Muscle layer of colon (tissue), 2 donors: Measurements from ENCODE around the gene TLE7.

ENCODE experiments used
- H3K27ac ChIP-seq: one replicate; pipeline ENCODE4 v1.7.0; 2013; ENCODE audit warnings: low read depth, mild to moderate bottlenecking, low read length, moderate library complexity
- H3K27me3 ChIP-seq, 2 donors: one replicate each; pipeline ENCODE4 v1.7.0; 2013; ENCODE audit warnings: low read length in 2 of 2, mild to moderate bottlenecking in 2 of 2; ENCODE audit not compliant: insufficient read depth in 2 of 2, control insufficient read depth in 1 of 2
- H3K36me3 ChIP-seq: one replicate; pipeline ENCODE4 v1.7.0; 2013; ENCODE audit warnings: mild to moderate bottlenecking, low read length; ENCODE audit not compliant: insufficient read depth
- H3K4me1 ChIP-seq: one replicate; pipeline ENCODE4 v1.7.0; 2013; ENCODE audit warnings: mild to moderate bottlenecking, low read length; ENCODE audit not compliant: insufficient read depth
- H3K4me3 ChIP-seq, 2 donors: one replicate each; pipeline ENCODE4 v1.7.0; 2013; ENCODE audit warnings: low read length in 2 of 2, low read depth in 1 of 2, mild to moderate bottlenecking in 1 of 2, moderate library complexity in 1 of 2
- H3K9ac ChIP-seq: one replicate; pipeline ENCODE4 v1.7.0; 2013; ENCODE audit warnings: low read length
- H3K9me3 ChIP-seq: one replicate; pipeline ENCODE4 v1.7.0; 2013; ENCODE audit warnings: mild to moderate bottlenecking, low read length
- donor health status: abdominal sarcoma.
- donor health status: Adenocarcinoma of cecum.

TLE7 gene

GRCh38 chr16:71412270-71413160 is 29.3 kb downstream of the TLE7 start:
- Histone ChIP-seq H3K9me3 (no peaks in the 10 kb centered on the region), H3K27ac (no peak overlapping the region), H3K36me3 (no peaks in the 10 kb centered on the region), H3K9ac (no peak overlapping the region), H3K4me3 (no peak overlapping the region), H3K27me3 (peaks cover 9 to 11% of the 10 kb centered on the region in 2 donors), H3K4me1 (no peaks in the 10 kb centered on the region)

- Histone ChIP-seq H3K4me1 (no peaks in the 10 kb centered on the region), H3K27ac (no peak overlapping the region), H3K9me3 (no peaks in the 10 kb centered on the region), H3K36me3 (no peaks in the 10 kb centered on the region), H3K4me3 (no peak overlapping the region), H3K9ac (no peak overlapping the region), H3K27me3 (peaks cover 9 to 11% of the 10 kb centered on the region in 2 donors)
Observed at GRCh38 chr16:71410146-71410545, 31.7 kb downstream of the TLE7 start.

GRCh38 chr16:71409011-71409775 is 32.7 kb downstream of the TLE7 start:
- Histone ChIP-seq H3K27me3 (peaks cover 9 to 11% of the 10 kb centered on the region in 2 donors), H3K36me3 (no peaks in the 10 kb centered on the region), H3K4me3 (no peak overlapping the region), H3K4me1 (no peaks in the 10 kb centered on the region), H3K9ac (no peak overlapping the region), H3K27ac (no peak overlapping the region), H3K9me3 (no peaks in the 10 kb centered on the region)

- Histone ChIP-seq H3K27me3 (peaks cover 9 to 11% of the 10 kb centered on the region in 2 donors), H3K9ac (no peak overlapping the region), H3K36me3 (no peaks in the 10 kb centered on the region), H3K4me1 (no peaks in the 10 kb centered on the region), H3K9me3 (no peaks in the 10 kb centered on the region), H3K27ac (no peak overlapping the region), H3K4me3 (no peak overlapping the region)
Observed at GRCh38 chr16:71408536-71408935, 33.3 kb downstream of the TLE7 start.

- Histone ChIP-seq H3K4me1 (no peaks in the 10 kb centered on the region), H3K9me3 (no peaks in the 10 kb centered on the region), H3K27me3 (peaks cover 5 to 11% of the 10 kb centered on the region in 2 donors), H3K27ac (no peak overlapping the region), H3K4me3 (no peak overlapping the region), H3K9ac (no peak overlapping the region), H3K36me3 (no peaks in the 10 kb centered on the region)
Observed at GRCh38 chr16:71407731-71408130, 34.1 kb downstream of the TLE7 start.

- H3K4me3 ChIP-seq = no peak overlapping the region
- H3K9ac ChIP-seq = no peak overlapping the region
- no peak overlapping the region for H3K27ac ChIP-seq
- no peaks in the 10 kb centered on the region for H3K4me1 ChIP-seq
- no peaks in the 10 kb centered on the region for H3K36me3 ChIP-seq
- peaks cover 0 to 4% of the 10 kb centered on the region in 2 donors for H3K27me3 ChIP-seq
- H3K9me3 ChIP-seq = no peaks in the 10 kb centered on the region
Observed at GRCh38 chr16:71406724-71407123, 35.1 kb downstream of the TLE7 start.

GRCh38 chr16:71406316-71406715 is 35.5 kb downstream of the TLE7 start:
- no peaks in the 10 kb centered on the region for H3K9me3 ChIP-seq

GRCh38 chr16:71404364-71404763 is 37.5 kb downstream of the TLE7 start:
- no peak overlapping the region for H3K27ac ChIP-seq
- H3K27me3 ChIP-seq = no peaks in the 10 kb centered on the region
- no peak overlapping the region for H3K4me3 ChIP-seq
- no peak overlapping the region for H3K9ac ChIP-seq
- H3K9me3 ChIP-seq = no peaks in the 10 kb centered on the region
- no peaks in the 10 kb centered on the region for H3K36me3 ChIP-seq
- no peaks in the 10 kb centered on the region for H3K4me1 ChIP-seq

More at GRCh38 chr16:71406316-71406715, 35.5 kb downstream of the TLE7 start:
- Histone ChIP-seq H3K36me3 (no peaks in the 10 kb centered on the region), H3K27me3 (peaks cover 0 to 4% of the 10 kb centered on the region in 2 donors), H3K4me3 (no peak overlapping the region), H3K4me1 (no peaks in the 10 kb centered on the region), H3K9ac (no peak overlapping the region), H3K27ac (no peak overlapping the region)

GRCh38 chr16:71402674-71403073 is 39.2 kb downstream of the TLE7 start:
- Histone ChIP-seq H3K9me3 (no peaks in the 10 kb centered on the region), H3K4me1 (no peaks in the 10 kb centered on the region)

GRCh38 chr16:71402007-71402406 is 39.8 kb downstream of the TLE7 start:
- H3K9me3 ChIP-seq = no peaks in the 10 kb centered on the region
- no peak overlapping the region for H3K27ac ChIP-seq

More at GRCh38 chr16:71402674-71403073, 39.2 kb downstream of the TLE7 start:
- H3K4me3 ChIP-seq = no peak overlapping the region
- no peak overlapping the region for H3K9ac ChIP-seq
- H3K27me3 ChIP-seq = no peaks in the 10 kb centered on the region
- H3K27ac ChIP-seq = no peak overlapping the region
- no peaks in the 10 kb centered on the region for H3K36me3 ChIP-seq

GRCh38 chr16:71399801-71400563 is 41.9 kb downstream of the TLE7 start:
- Histone ChIP-seq H3K4me3 (no peak overlapping the region), H3K9me3 (no peaks in the 10 kb centered on the region), H3K27me3 (no peaks in the 10 kb centered on the region)

More at GRCh38 chr16:71402007-71402406, 39.8 kb downstream of the TLE7 start:
- Histone ChIP-seq H3K4me1 (no peaks in the 10 kb centered on the region), H3K36me3 (no peaks in the 10 kb centered on the region), H3K4me3 (no peak overlapping the region), H3K27me3 (no peaks in the 10 kb centered on the region), H3K9ac (no peak overlapping the region)

More at GRCh38 chr16:71399801-71400563, 41.9 kb downstream of the TLE7 start:
- H3K4me1 ChIP-seq = no peaks in the 10 kb centered on the region
- no peaks in the 10 kb centered on the region for H3K36me3 ChIP-seq
- no peak overlapping the region for H3K27ac ChIP-seq
- no peak overlapping the region for H3K9ac ChIP-seq
